Muscle of arm (tissue), 14 donors: ENCODE data around the gene HSFY2. TPM values are rescaled to one million over a fixed set of nuclear protein-coding genes. Genes with fewer than 3 reads are reported as not detected.
"Not testable (repeated sequence)": the region's sequence is repeated elsewhere in the genome, so short reads cannot be mapped to it uniquely, and the experiment has no call there.

Experiments
- DNase-seq: peaks from one replicate; pipeline ENCODE4 v3.0.0-alpha.2; 2013
- long read RNA-seq, 11 donors: transcript quantifications; one replicate each; lab custom pipeline, GENCODE V29; 2026
- polyA plus RNA-seq, 12 donors: library from polyadenylated mRNA; unstranded; fragments of 120-200 nt; gene quantifications; one replicate each; pipeline ENCODE4 v1.2.1, GENCODE V29; 2013; ENCODE audit not compliant: insufficient read length in 12 of 12

Gene HSFY2, protein sequence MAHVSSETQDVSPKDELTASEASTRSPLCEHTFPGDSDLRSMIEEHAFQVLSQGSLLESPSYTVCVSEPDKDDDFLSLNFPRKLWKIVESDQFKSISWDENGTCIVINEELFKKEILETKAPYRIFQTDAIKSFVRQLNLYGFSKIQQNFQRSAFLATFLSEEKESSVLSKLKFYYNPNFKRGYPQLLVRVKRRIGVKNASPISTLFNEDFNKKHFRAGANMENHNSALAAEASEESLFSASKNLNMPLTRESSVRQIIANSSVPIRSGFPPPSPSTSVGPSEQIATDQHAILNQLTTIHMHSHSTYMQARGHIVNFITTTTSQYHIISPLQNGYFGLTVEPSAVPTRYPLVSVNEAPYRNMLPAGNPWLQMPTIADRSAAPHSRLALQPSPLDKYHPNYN
- polyA plus RNA-seq, result under 1 TPM in 6 of 12 donors, not detected in 6; 0.20 to 0.90 (median 0.40) TPM
- long read RNA-seq, donor 1, result 0 reads
- long read RNA-seq, donor 2, result 0 reads
- long read RNA-seq, donor 3, result 0 reads
- long read RNA-seq, donor 4, result 0 reads
- long read RNA-seq, donor 5, result 0 reads
- long read RNA-seq, donor 6, result 0 reads
- long read RNA-seq, donor 7, result 0 reads
- long read RNA-seq, donor 8, result 0 reads
- long read RNA-seq, donor 9, result 0 reads
- long read RNA-seq, donor 10, result 0 reads
- long read RNA-seq, donor 11, result 0 reads

DNA sequence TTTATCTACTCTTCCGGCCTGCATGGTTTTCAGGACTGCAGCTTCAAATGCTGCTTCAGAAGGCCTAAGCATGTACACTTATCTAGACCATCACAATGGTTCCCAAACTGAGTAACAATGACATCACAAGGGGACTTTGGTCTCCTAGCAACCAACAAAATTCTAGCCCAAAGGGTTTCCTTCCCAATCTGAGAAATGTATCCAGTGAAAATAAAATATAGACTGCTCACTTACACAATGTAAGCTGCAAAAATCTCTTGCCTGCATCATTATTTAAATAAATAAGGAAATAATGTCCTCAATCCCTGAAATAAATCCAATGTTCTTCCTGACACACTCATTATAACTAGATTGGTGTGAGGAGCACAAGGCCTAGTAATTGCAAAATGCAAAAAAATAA lies at the start of gene HSFY2:
Gene HSFY2 (minus strand): TSS at position 101 of the 400 bp plus-strand sequence. CDS start 117 bp downstream, outside the sequence.
- not testable (repeated sequence) for DNase-seq

DNA sequence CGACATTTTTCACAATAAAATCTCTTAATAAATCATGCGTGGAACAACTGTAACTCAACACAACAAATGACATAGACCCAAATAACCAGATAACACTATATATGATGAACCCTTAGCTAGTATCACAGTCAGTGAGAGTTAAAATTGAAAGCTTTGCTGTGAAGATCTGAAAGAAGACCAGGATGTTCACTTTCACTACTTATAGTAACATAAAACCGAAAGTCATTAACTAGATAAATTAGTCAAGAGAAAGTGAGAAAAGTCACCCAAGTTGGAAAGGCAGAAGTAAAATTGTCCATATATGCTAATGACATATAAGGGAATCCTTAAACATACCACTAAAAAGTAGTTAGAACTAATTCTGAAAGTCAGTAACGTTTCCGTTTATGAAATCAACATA lies 42.2 kb upstream of the HSFY2 start:
- DNase-seq, result not testable (repeated sequence)

DNA sequence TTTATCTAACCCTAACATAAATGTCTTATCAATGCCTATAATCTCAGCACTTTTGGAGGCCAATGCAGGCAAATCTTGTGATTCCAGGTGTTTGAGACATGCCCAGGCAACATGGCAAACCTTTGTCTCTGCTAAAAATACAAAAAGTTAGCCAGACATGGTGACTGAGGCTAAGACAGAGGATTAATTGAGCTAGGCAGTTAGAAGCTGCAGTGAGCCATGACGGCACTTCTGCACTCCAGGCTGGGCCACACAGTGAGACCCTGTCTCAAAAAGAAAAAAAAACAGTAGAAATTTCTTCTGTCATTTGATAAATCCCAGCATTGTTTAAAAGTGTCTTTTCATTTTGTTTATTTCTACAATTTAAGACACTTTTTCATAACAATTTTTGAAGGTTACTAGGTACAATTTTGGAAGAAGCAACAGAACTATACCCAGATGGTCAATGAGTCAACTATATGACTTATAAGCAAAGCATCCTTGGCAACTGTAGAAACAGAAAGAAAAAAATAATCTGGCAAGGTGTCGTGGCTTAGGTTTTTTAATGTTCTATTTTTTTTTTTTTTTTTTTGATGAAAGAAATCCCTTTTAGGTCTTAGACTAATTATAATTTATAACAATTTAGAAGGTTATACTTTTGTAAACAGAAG lies 15.3 kb upstream of the HSFY2 start:
- DNase-seq, result not testable (repeated sequence)

DNA sequence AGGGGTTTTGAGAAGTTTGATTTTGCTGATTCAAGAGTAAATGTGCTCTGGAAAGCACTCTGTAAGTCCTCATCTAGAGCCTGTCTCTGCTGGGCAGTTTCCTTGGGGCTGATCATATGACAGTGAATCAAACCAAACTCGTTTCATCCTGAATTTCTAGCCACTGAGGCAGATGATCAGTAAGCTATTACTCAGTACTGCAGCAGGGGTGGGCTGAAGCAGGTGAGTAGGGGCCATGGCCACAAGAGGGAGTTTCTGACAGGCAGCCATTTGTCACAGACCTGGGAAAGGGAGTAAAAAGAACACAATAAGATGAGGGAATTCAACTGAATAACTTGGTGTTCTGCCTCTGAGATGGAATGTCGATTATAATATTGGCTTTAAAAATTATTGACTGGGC lies 19.5 kb downstream of the HSFY2 start:
- not testable (repeated sequence) for DNase-seq

DNA sequence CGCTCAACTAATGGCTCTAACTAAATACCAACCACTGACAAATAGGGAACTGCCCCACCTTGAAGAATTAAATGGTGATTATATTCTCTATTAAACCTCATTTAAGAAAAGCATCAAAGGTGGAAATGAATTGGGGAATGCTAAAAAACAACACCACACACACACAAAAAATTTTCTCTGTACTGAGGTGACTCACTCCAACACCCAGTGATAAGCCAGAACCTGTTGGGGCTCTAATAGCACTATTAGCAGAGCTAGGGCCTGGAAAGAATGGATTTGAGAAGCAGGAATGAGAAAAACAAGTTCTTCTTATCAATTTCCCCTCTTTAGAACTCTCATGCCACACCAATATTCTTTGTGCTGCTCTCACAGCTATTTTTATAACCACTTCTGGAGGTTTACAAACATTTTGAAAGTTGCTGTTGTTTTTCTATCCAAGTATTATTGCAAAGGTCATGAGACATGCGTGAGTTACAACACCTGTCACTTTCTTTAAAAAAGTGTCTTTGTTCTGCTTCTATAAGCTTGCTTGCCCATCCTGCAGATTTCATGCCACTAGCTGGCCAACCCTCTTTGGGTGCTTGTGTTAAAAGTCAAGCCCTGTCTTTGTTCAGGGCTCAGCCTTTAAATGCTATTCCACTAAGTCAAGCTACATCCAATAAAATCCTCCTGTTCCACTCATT lies 20.3 kb downstream of the HSFY2 start:
- DNase-seq, result not testable (repeated sequence)

DNA sequence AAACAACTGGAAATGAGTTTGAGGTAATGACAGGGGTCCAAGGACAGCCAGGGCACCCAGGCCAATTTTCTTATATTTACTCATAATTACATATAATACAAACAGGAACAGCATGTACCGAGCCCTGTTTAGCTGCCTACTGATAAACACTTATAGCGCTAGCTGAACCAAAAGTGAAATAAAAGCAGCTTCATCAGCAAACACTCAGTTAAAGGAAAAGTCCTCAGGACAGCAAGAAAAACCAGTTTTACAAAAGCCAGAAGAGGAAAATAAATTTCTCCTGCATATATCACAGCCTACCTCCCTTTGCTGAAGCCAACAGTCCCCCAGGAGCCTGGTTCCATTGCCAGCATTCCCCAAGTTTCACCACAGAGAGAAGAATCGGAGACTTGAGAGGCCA lies 49.8 kb downstream of the HSFY2 start:
- not testable (repeated sequence) for DNase-seq

Other genes starting within 250 kb of the HSFY2 start
- gene HSFY1, start 227.0 kb downstream of the HSFY2 start, polyA plus RNA-seq, result not detected